ENCODE measurements around the gene SLC10A1. TPM values are rescaled to one million over a fixed set of nuclear protein-coding genes. Genes with fewer than 3 reads are reported as not detected.
A peak's percentile ranks its signal among the peaks of the same experiment; 100 is the strongest.

SLC10A1 gene
- total and polyA plus RNA-seq, 2 donors from 2014 or later, result not detected

GRCh38 chr14:69844171-69844570 is 47.1 kb upstream of the SLC10A1 start:
- intact Hi-C loops (cut with DNase I), result no loop called here
- Histone ChIP-seq H3K36me3 (ENCODE audit: control insufficient read depth in 2 of 3, insufficient read depth in 3 of 3, low read length in 3 of 3) (no peaks in the 10 kb centered on the region), H3K4me3 (ENCODE audit: low read length in 3 of 3) (no peak overlapping the region), H3K4me1 (ENCODE audit: control insufficient read depth in 2 of 3, insufficient read depth in 2 of 3, low read depth in 1 of 3, low read length in 3 of 3) (peaks cover 0 to 3% (median 0%) of the 10 kb centered on the region in 3 donors), H3K27me3 (ENCODE audit: control insufficient read depth, insufficient read depth, low read length) (peaks cover 6% of the 10 kb centered on the region), H3K27ac (ENCODE audit: low read depth in 2 of 2, low read length in 2 of 2) (no peak overlapping the region), H3K9me3 (ENCODE audit: control insufficient read depth in 2 of 3, insufficient read depth in 1 of 3, low read length in 3 of 3) (peaks cover 0 to 6% (median 0%) of the 10 kb centered on the region in 3 donors), H3K9ac (ENCODE audit: low read length in 3 of 3) (no peak overlapping the region)
- FAIRE-seq, result no peak
- DNase-seq, result no peak
- TF ChIP-seq, protein P1, sequence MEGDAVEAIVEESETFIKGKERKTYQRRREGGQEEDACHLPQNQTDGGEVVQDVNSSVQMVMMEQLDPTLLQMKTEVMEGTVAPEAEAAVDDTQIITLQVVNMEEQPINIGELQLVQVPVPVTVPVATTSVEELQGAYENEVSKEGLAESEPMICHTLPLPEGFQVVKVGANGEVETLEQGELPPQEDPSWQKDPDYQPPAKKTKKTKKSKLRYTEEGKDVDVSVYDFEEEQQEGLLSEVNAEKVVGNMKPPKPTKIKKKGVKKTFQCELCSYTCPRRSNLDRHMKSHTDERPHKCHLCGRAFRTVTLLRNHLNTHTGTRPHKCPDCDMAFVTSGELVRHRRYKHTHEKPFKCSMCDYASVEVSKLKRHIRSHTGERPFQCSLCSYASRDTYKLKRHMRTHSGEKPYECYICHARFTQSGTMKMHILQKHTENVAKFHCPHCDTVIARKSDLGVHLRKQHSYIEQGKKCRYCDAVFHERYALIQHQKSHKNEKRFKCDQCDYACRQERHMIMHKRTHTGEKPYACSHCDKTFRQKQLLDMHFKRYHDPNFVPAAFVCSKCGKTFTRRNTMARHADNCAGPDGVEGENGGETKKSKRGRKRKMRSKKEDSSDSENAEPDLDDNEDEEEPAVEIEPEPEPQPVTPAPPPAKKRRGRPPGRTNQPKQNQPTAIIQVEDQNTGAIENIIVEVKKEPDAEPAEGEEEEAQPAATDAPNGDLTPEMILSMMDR (IDR thresholded peaks at IDR 0.05; ENCODE audit: borderline replicate concordance, extremely low read depth, insufficient read depth), result no peak

DNA sequence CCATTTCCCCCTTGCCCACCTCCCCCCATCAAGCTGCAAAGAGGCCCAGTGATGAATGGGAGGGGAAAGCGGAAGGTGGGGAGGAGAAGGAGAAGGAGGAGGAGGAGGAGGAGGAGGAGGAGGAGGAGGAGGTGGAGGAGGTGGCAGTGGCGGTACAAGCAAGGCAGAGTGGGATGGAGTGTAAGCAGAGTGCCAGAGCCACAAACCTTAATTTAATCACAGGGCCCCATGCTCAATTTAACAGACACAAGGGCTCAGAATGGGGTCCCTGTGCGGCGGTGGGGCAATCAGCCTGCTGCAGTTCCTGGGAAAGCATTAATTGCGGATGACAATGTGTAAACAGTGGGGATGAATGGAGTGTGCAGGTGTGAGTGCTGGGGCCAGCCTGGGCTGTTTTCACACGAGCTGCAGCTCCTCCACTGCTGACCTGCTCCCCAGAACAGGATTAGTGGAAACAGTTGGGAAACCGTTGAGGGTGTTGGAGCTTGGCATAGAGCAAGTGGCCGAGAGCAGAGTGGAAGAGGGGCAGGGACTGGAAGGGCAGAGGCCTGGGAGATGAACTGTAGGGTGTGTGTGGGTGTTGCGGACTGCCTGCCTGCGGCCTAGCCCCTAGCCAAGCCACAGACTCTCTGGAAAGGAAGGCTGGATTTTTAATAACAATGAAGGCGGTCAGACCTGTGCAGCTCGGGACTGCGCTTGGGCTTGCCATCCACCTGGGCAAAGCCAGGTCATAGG is 45.8 kb upstream of the SLC10A1 start:
- H3K36me3 ChIP-seq (ENCODE audit: control insufficient read depth in 2 of 3, insufficient read depth in 3 of 3, low read length in 3 of 3), result no peaks in the 10 kb centered on the region
- TF ChIP-seq, protein P1 (IDR thresholded peaks at IDR 0.05; ENCODE audit: borderline replicate concordance, extremely low read depth, insufficient read depth), result no peak
- DNase-seq (peak in 3 of 5 donors; percentile 44 to 60 (median 56)), FAIRE-seq (no peak)
- intact Hi-C loops (cut with DNase I), result no loop called here
- no peak overlapping the region for H3K9ac ChIP-seq (ENCODE audit: low read length in 3 of 3)
- H3K4me3 ChIP-seq (ENCODE audit: low read length in 3 of 3), result no peak overlapping the region
- peaks cover 6% of the 10 kb centered on the region for H3K27me3 ChIP-seq (ENCODE audit: control insufficient read depth, insufficient read depth, low read length)
- H3K4me1 ChIP-seq (ENCODE audit: control insufficient read depth in 2 of 3, insufficient read depth in 2 of 3, low read depth in 1 of 3, low read length in 3 of 3), result peaks cover 0 to 3% (median 0%) of the 10 kb centered on the region in 3 donors
- no peak overlapping the region for H3K27ac ChIP-seq (ENCODE audit: low read depth in 2 of 2, low read length in 2 of 2)
- H3K9me3 ChIP-seq (ENCODE audit: control insufficient read depth in 2 of 3, insufficient read depth in 1 of 3, low read length in 3 of 3), result peaks cover 0 to 6% (median 0%) of the 10 kb centered on the region in 3 donors

DNA sequence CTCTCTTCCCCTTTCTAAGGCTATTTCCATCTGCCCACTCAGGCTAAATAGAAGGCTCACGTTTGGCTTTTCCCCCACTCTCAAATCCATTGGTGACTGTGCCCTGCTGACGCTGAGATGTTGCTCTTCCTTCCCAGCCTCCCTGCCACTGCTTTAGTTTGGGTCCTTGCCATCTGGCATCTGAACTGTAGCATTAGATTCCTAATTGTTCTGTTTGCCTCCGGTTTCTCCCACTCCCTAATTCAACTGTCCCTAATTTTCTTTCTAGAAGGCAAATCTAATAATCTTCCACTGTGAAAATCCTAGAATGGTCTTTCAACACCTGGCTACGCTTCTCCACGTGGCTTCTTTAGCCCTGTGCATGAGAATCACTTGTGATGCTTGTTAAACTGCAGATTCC is 44.6 kb upstream of the SLC10A1 start:
- Histone ChIP-seq H3K27me3 (ENCODE audit: control insufficient read depth, insufficient read depth, low read length) (peaks cover 6% of the 10 kb centered on the region), H3K9me3 (ENCODE audit: control insufficient read depth in 2 of 3, insufficient read depth in 1 of 3, low read length in 3 of 3) (peaks cover 0 to 6% (median 0%) of the 10 kb centered on the region in 3 donors), H3K4me3 (ENCODE audit: low read length in 3 of 3) (no peak overlapping the region), H3K27ac (ENCODE audit: low read depth in 2 of 2, low read length in 2 of 2) (no peak overlapping the region), H3K9ac (ENCODE audit: low read length in 3 of 3) (no peak overlapping the region), H3K36me3 (ENCODE audit: control insufficient read depth in 2 of 3, insufficient read depth in 3 of 3, low read length in 3 of 3) (no peaks in the 10 kb centered on the region), H3K4me1 (ENCODE audit: control insufficient read depth in 2 of 3, insufficient read depth in 2 of 3, low read depth in 1 of 3, low read length in 3 of 3) (peaks cover 0 to 3% (median 0%) of the 10 kb centered on the region in 3 donors)
- FAIRE-seq, result no peak
- intact Hi-C loops (cut with DNase I), result no loop called here
- TF ChIP-seq, protein P1 (IDR thresholded peaks at IDR 0.05; ENCODE audit: borderline replicate concordance, extremely low read depth, insufficient read depth), result no peak
- no peak for DNase-seq

All from kidney (tissue), 14 donors.